ENCODE results near the gene B3GNT2. TPM values are rescaled to one million over a fixed set of nuclear protein-coding genes. Genes with fewer than 3 reads are reported as not detected.

The B3GNT2 gene
- total RNA-seq, 1 experiment from 2014 or later = 50.5 TPM

DNA sequence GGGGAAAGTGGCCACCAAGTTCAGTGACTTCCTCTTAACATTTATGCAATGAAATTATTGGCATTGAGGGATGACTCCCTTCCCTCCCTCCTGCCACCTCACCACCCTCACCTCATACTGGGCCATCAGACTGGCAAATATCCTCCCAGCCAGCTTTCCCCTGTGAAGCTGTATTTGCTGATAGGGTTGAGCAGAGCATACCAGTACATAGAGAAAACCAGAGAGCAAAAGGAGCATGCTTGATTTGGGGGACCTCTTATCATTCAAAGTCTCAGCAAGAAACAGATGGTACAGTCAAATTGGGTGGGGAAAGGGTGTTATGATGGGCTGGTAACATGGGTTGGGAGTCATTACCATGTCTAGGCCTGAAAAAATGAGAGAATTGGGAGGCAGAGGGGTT is 19.1 kb upstream of the B3GNT2 start:
- ChIA-PET POLR2A (no interaction called here), CTCF (no interaction called here)
- Mint-ChIP-seq H3K4me3 (ENCODE audit: unreplicated experiment) (no peak overlapping the region), H3K27ac (ENCODE audit: unreplicated experiment) (no peak overlapping the region), H3K9me3 (ENCODE audit: unreplicated experiment) (no peaks in the 10 kb centered on the region), H3K27me3 (ENCODE audit: insufficient read depth, unreplicated experiment) (no peaks in the 10 kb centered on the region), H3K4me1 (ENCODE audit: low read depth, unreplicated experiment) (no peaks in the 10 kb centered on the region), H3K36me3 (ENCODE audit: insufficient read depth, unreplicated experiment) (no peaks in the 10 kb centered on the region)
- Histone ChIP-seq H3K27me3 (replicated peaks; ENCODE audit: control insufficient read depth, insufficient read depth, low read length) (no peaks in the 10 kb centered on the region), H3K9me3 (no peaks in the 10 kb centered on the region), H3K36me3 (ENCODE audit: control insufficient read depth, insufficient read depth, low read length) (no peaks in the 10 kb centered on the region), H3K4me1 (no peaks in the 10 kb centered on the region), H3K4me3 (ENCODE audit: low read depth, low read length) (no peak overlapping the region)
- intact Hi-C loops (cut with micrococcal nuclease; ENCODE audit: unreplicated experiment) = no loop called here
- BruUV-seq (replicated peaks) = no TSS peak
- DNase-seq = no peak
- TF ChIP-seq, protein P1, sequence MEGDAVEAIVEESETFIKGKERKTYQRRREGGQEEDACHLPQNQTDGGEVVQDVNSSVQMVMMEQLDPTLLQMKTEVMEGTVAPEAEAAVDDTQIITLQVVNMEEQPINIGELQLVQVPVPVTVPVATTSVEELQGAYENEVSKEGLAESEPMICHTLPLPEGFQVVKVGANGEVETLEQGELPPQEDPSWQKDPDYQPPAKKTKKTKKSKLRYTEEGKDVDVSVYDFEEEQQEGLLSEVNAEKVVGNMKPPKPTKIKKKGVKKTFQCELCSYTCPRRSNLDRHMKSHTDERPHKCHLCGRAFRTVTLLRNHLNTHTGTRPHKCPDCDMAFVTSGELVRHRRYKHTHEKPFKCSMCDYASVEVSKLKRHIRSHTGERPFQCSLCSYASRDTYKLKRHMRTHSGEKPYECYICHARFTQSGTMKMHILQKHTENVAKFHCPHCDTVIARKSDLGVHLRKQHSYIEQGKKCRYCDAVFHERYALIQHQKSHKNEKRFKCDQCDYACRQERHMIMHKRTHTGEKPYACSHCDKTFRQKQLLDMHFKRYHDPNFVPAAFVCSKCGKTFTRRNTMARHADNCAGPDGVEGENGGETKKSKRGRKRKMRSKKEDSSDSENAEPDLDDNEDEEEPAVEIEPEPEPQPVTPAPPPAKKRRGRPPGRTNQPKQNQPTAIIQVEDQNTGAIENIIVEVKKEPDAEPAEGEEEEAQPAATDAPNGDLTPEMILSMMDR (IDR thresholded peaks at IDR 0.05; ENCODE audit: insufficient read depth in 1 of 2, low read depth in 1 of 2, low read length in 1 of 2, severe bottlenecking in 1 of 2, unreplicated experiment in 1 of 2) = no peak

DNA sequence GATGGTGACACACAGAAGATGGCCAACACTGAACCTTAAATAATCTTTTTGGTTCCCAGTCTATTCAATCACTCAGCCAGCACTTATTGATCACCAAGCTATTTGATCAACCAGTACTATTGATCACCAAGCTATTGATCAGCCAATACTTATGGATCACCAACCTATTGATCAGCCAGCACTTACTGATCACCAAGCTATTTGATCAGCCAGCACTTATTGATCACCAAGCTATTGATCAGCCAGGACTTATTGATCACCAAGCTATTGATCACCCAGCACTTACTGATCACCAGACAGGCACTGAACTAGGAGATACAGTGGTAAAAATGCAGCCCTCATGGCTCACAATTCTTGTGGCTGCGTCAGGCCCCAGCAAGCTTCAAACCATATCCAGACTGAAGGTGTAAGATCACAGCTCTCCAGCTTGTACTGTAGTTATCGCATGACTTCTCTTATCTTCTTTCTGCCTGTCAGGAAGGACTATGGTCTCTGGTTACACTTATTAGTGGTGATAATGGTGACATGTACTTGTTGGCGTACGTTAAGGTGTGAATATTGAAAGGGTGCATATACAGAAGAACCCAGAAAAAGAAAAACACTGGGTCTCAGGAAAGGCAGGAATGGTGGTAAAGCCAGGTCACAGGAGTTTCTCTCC is 18.4 kb upstream of the B3GNT2 start:
- Histone ChIP-seq H3K4me3 (ENCODE audit: low read depth, low read length) (no peak overlapping the region), H3K27me3 (replicated peaks; ENCODE audit: control insufficient read depth, insufficient read depth, low read length) (no peaks in the 10 kb centered on the region), H3K4me1 (no peaks in the 10 kb centered on the region), H3K9me3 (no peaks in the 10 kb centered on the region), H3K36me3 (ENCODE audit: control insufficient read depth, insufficient read depth, low read length) (no peaks in the 10 kb centered on the region)
- Mint-ChIP-seq H3K4me1 (ENCODE audit: low read depth, unreplicated experiment) (no peaks in the 10 kb centered on the region), H3K9me3 (ENCODE audit: unreplicated experiment) (no peaks in the 10 kb centered on the region), H3K4me3 (ENCODE audit: unreplicated experiment) (no peak overlapping the region), H3K27me3 (ENCODE audit: insufficient read depth, unreplicated experiment) (no peaks in the 10 kb centered on the region), H3K36me3 (ENCODE audit: insufficient read depth, unreplicated experiment) (no peaks in the 10 kb centered on the region), H3K27ac (ENCODE audit: unreplicated experiment) (no peak overlapping the region)
- TF ChIP-seq, protein P1 (IDR thresholded peaks at IDR 0.05; ENCODE audit: insufficient read depth in 1 of 2, low read depth in 1 of 2, low read length in 1 of 2, severe bottlenecking in 1 of 2, unreplicated experiment in 1 of 2) = no peak
- intact Hi-C loops (cut with micrococcal nuclease; ENCODE audit: unreplicated experiment) = no loop called here
- no peak for DNase-seq
- no TSS peak for BruUV-seq (replicated peaks)
- ChIA-PET CTCF (no interaction called here), POLR2A (interaction anchor here (0.5 kb wide), 1 partner anchor 50 kb away, joined by 3 read pairs; no protein-coding TSS in a partner anchor)

DNA sequence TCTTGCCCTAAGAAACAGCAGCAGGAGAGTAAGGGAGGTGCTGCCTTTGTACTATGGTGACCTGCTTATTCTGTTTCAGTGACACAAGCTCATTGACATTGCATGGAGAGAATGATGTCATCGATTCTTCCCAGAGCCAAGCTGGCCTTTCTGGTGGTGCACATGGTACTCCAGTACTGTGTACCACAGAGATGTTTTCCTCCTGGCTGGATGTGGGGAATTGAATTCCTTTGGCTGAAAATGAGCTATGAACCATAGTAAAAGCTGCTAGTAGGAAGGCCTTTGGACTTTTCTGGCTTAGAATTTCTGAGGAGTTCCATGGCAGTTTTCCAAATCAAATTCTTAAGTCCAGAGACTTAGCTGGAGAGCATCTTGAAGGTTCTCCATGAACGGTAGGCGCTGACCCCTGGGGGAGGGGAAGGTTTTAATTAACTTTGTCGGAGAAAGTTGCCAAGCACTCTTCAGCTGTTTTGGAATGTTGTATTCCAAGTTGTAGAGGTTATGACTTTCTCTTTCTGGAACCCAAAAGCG is 17.1 kb upstream of the B3GNT2 start:
- Histone ChIP-seq H3K36me3 (ENCODE audit: control insufficient read depth, insufficient read depth, low read length) (no peaks in the 10 kb centered on the region), H3K27me3 (replicated peaks; ENCODE audit: control insufficient read depth, insufficient read depth, low read length) (no peaks in the 10 kb centered on the region), H3K9me3 (no peaks in the 10 kb centered on the region), H3K4me3 (ENCODE audit: low read depth, low read length) (no peak overlapping the region), H3K4me1 (no peaks in the 10 kb centered on the region)
- no peaks in the 10 kb centered on the region for H3K9me3 Mint-ChIP-seq (ENCODE audit: unreplicated experiment)
- no TSS peak for BruUV-seq (replicated peaks)
- no peak overlapping the region for H3K4me3 Mint-ChIP-seq (ENCODE audit: unreplicated experiment)
- intact Hi-C loops (cut with micrococcal nuclease; ENCODE audit: unreplicated experiment) = no loop called here
- no peak overlapping the region for H3K27ac Mint-ChIP-seq (ENCODE audit: unreplicated experiment)
- no peaks in the 10 kb centered on the region for H3K36me3 Mint-ChIP-seq (ENCODE audit: insufficient read depth, unreplicated experiment)
- TF ChIP-seq, protein P1 (IDR thresholded peaks at IDR 0.05; ENCODE audit: insufficient read depth in 1 of 2, low read depth in 1 of 2, low read length in 1 of 2, severe bottlenecking in 1 of 2, unreplicated experiment in 1 of 2) = no peak
- no peak for DNase-seq
- H3K27me3 Mint-ChIP-seq (ENCODE audit: insufficient read depth, unreplicated experiment) = no peaks in the 10 kb centered on the region
- POLR2A ChIA-PET = no interaction called here
- CTCF ChIA-PET = no interaction called here
- no peaks in the 10 kb centered on the region for H3K4me1 Mint-ChIP-seq (ENCODE audit: low read depth, unreplicated experiment)
